HT-29 (cell line): Measurements from ENCODE around the gene CEP170B. TPM values are rescaled to one million over a fixed set of nuclear protein-coding genes. Genes with fewer than 3 reads are reported as not detected.
"Not testable (repeated sequence)": the region's sequence is repeated elsewhere in the genome, so short reads cannot be mapped to it uniquely, and the experiment has no call there.

Experiments
- DNase-seq: peaks from one replicate; pipeline ENCODE4 v3.0.0-alpha.2; 2015; ENCODE audit warnings: low spot score
- total RNA-seq: library from RNA; depleted of rRNA; stranded (reverse); fragments of >200 nt; shearing (Covaris generic); gene quantifications from 2 replicates; pipeline ENCODE4 v1.2.3, GENCODE V29; 2014; rRNA removed

CEP170B gene
- total RNA-seq, 1 experiment from 2014 or later, result 78.1 TPM

DNA sequence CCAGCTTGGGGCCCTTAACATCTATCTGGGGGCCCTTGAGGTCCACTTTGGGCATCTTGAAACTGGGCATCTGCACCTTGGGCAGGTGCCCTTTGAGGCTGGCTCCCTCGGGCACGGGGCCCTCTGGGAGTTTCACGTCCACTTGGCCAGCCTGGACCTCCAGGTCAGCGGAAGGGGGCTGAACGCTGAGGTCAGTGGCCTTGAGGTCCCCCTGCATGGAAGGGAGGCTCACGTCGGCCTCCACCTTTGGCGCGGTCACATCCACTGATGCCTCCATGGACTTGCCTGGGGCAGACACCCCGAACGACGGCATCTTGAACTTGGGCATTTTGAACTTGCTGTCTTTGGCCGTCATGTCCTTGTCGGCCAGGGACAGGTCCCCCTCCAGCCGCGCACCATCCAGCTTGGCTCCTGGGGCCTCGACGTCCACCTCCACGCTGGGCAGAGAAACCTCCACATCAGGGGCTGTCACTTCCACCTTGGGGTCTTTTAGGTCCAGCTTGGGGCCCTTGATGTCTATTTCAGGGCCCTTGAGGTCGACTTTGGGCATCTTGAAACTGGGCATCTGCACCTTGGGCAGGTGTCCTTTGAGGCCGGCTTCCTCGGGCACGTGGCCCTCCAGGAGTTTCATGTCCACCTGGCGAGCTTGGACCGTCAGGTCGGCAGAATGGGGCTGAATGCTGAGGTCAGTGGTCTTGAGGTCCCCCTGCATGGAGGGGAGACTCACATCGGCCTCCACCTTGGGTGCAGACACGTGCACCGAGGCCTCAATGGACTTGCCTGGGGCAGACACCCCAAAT, 78.3 kb downstream of the CEP170B start:
- not testable (repeated sequence) for DNase-seq

- not testable (repeated sequence) for DNase-seq
These were observed 78.9 kb downstream of the CEP170B start for GRCh38 chr14:104944016-104944308.

GRCh38 chr14:104944436-104945205, 79.6 kb downstream of the CEP170B start:
- not testable (repeated sequence) for DNase-seq

GRCh38 chr14:104945266-104945665, 80.2 kb downstream of the CEP170B start:
- DNase-seq, result not testable (repeated sequence)

Other genes starting within 250 kb of the CEP170B start
- 293 and 322 TPM in 2 replicates for gene INF2, start 175.7 kb upstream of the CEP170B start, total RNA-seq
- gene ADSS1, start 141.0 kb upstream of the CEP170B start, total RNA-seq, result 2.1 and 8.3 TPM in 2 replicates
- gene SIVA1, start 112.1 kb upstream of the CEP170B start, total RNA-seq, result 243 and 250 TPM in 2 replicates
- gene AKT1, start 69.5 kb upstream of the CEP170B start, total RNA-seq, result 161 and 168 TPM in 2 replicates
- gene ZBTB42, start 64.2 kb upstream of the CEP170B start, total RNA-seq, result 12.1 and 17.2 TPM in 2 replicates
- not detected in 2 replicates for gene PLD4, start 59.6 kb downstream of the CEP170B start, total RNA-seq
- 1.5 and 1.6 TPM in 2 replicates for gene AHNAK2, start 113.1 kb downstream of the CEP170B start, total RNA-seq
- 9.8 and 11.6 TPM in 2 replicates for gene CLBA1, start 120.5 kb downstream of the CEP170B start, total RNA-seq
- 45.4 and 45.7 TPM in 2 replicates for gene CDCA4, start 155.8 kb downstream of the CEP170B start, total RNA-seq
- gene GPR132, start 200.2 kb downstream of the CEP170B start, total RNA-seq, result not detected in 2 replicates